Mucosa of gallbladder (tissue), 1 donor: Measurements from ENCODE around the gene HAUS6. TPM values are rescaled to one million over a fixed set of nuclear protein-coding genes. Genes with fewer than 3 reads are reported as not detected.
"Not testable (repeated sequence)": the region's sequence is repeated elsewhere in the genome, so short reads cannot be mapped to it uniquely, and the experiment has no call there.

ENCODE experiments used
- DNase-seq: peaks from one replicate; pipeline ENCODE4 v3.0.0-alpha.2; 2020; ENCODE audit warnings: low spot score
- total RNA-seq: library from RNA; stranded (reverse); gene quantifications from one replicate; pipeline ENCODE4 v1.2.1, GENCODE V29; 2021
- donor health status: DM: no; HTN: no; CAD: no.

HAUS6 gene
- 7.3 TPM for total RNA-seq

- DNase-seq = peak; percentile 97
Observed at GRCh38 chr9:19102631-19103345, at the start of gene HAUS6. HAUS6 (minus strand) TSS chr9:19102904; CDS start chr9:19102651, 253 bp downstream.

- not testable (repeated sequence) for DNase-seq
Observed at GRCh38 chr9:19152160-19152498, 49.4 kb upstream of the HAUS6 start.

GRCh38 chr9:19151425-19152159 lies 48.9 kb upstream of the HAUS6 start:
- peak; percentile 45 for DNase-seq

- no peak for DNase-seq
Observed at GRCh38 chr9:19149230-19149629, 46.5 kb upstream of the HAUS6 start.

- DNase-seq = no peak
Observed at GRCh38 chr9:19148187-19148586, 45.5 kb upstream of the HAUS6 start.

- DNase-seq = no peak
Observed at GRCh38 chr9:19146441-19147024, 43.8 kb upstream of the HAUS6 start.

- no peak for DNase-seq
Observed at GRCh38 chr9:19145881-19146280, 43.2 kb upstream of the HAUS6 start.

- DNase-seq = no peak
Observed at GRCh38 chr9:19140259-19140658, 37.6 kb upstream of the HAUS6 start.

- no peak for DNase-seq
Observed at GRCh38 chr9:19138084-19138483, 35.4 kb upstream of the HAUS6 start.

- DNase-seq = no peak
Observed at GRCh38 chr9:19137282-19137681, 34.6 kb upstream of the HAUS6 start.

GRCh38 chr9:19136129-19136528 lies 33.4 kb upstream of the HAUS6 start:
- DNase-seq = no peak

GRCh38 chr9:19133549-19134345 lies 31.0 kb upstream of the HAUS6 start:
- DNase-seq = no peak

GRCh38 chr9:19130436-19130835 lies 27.7 kb upstream of the HAUS6 start:
- no peak for DNase-seq

- DNase-seq = peak; percentile 16
Observed at GRCh38 chr9:19127871-19128500, 25.3 kb upstream of the HAUS6 start.

- DNase-seq = no peak
Observed at GRCh38 chr9:19124430-19124793, 21.7 kb upstream of the HAUS6 start.

GRCh38 chr9:19122490-19123042 lies 19.9 kb upstream of the HAUS6 start:
- DNase-seq = no peak

- no peak for DNase-seq
Observed at GRCh38 chr9:19120877-19121276, 18.2 kb upstream of the HAUS6 start.

- DNase-seq = no peak
Observed at GRCh38 chr9:19119801-19120440, 17.2 kb upstream of the HAUS6 start.

GRCh38 chr9:19119246-19119645 lies 16.5 kb upstream of the HAUS6 start:
- DNase-seq = no peak

GRCh38 chr9:19117039-19117716 lies 14.5 kb upstream of the HAUS6 start:
- DNase-seq = no peak
